ENCODE measurements around the gene GDPD1.

GRCh38 chr17:59267776-59268175 is 47.5 kb downstream of the GDPD1 start:
- TF ChIP-seq CTCF (IDR thresholded peaks at IDR 0.05) (no peak), EZH2 (IDR thresholded peaks at IDR 0.05) (no peak)
